ENCODE results near the gene ZNF605. TPM values are rescaled to one million over a fixed set of nuclear protein-coding genes. Genes with fewer than 3 reads are reported as not detected.

ZNF605 gene
- total and polyA plus RNA-seq, 9 of the 15 experiments (the other 6 are each of a cell fraction or from before 2014, with no cell fraction given), result 0.45 to 1.1 (median 0.68) TPM

- TF ChIP-seq TSHZ1 (CRISPR knock-in tag; IDR thresholded peaks at IDR 0.05) (no peak), TEAD2 (tag; IDR thresholded peaks at IDR 0.05) (no peak), CEBPZ (IDR thresholded peaks at IDR 0.05; ENCODE audit: borderline replicate concordance, low read depth, low read length) (no peak), SIN3A (IDR thresholded peaks at IDR 0.05; ENCODE audit: borderline replicate concordance in 2 of 2, control insufficient read depth in 1 of 2, low read depth in 2 of 2, low read length in 2 of 2) (peak; percentile 74 to 98; a peak in 3 of 4 replicates), ZBED1 (IDR thresholded peaks at IDR 0.05) (no peak), PCBP1 (IDR thresholded peaks at IDR 0.05; ENCODE audit: low read depth, low read length, poor library complexity, severe bottlenecking) (no peak), FUS (optimal IDR thresholded peaks at IDR 0.05; ENCODE audit: low read depth, low read length) (no peak), HSF4 (CRISPR knock-in tag; IDR thresholded peaks at IDR 0.05; ENCODE audit: borderline replicate concordance) (no peak; the same call in 1 of the 2 replicates), MCM3 (IDR thresholded peaks at IDR 0.05) (no peak)
Observed at GRCh38 chr12:132887513-132888351, 68.4 kb downstream of the ZNF605 start, which contains the start of gene CHFR (continued).
